Activated CD4-positive, alpha-beta memory T cell treated with anti-CD3 and anti-CD28 coated beads for 36 hours (primary cell): ENCODE results near the gene MCF2L. TPM values are rescaled to one million over a fixed set of nuclear protein-coding genes. Genes with fewer than 3 reads are reported as not detected.

Experiments
- CTCF ChIA-PET: fragments of 350-600 bp; sonication (Branson Sonifier 250); formaldehyde crosslinking; loops from one replicate; lab custom pipeline; 2021; ENCODE audit warnings: antibody characterized with exemption, inconsistent platforms; lab: Charles Lee
- POLR2A ChIA-PET: fragments of 350-600 bp; sonication (Branson Sonifier 250); formaldehyde crosslinking; loops from one replicate; lab custom pipeline; 2021; ENCODE audit warnings: antibody characterized with exemption; lab: Charles Lee
- DNase-seq: peaks from one replicate; pipeline ENCODE4 v3.0.0-alpha.2; 2020
- H3K27ac Mint-ChIP-seq: one replicate; pipeline ENCODE4 v1.8.0; 2021; ENCODE audit warnings: mixed read lengths
- H3K27me3 Mint-ChIP-seq: one replicate; pipeline ENCODE4 v1.8.0; 2021; ENCODE audit warnings: mixed read lengths
- H3K36me3 Mint-ChIP-seq: one replicate; pipeline ENCODE4 v1.8.0; 2021; ENCODE audit warnings: mixed read lengths
- H3K4me1 Mint-ChIP-seq: one replicate; pipeline ENCODE4 v1.8.0; 2021; ENCODE audit warnings: low read depth, mixed read lengths
- H3K4me3 Mint-ChIP-seq: one replicate; pipeline ENCODE4 v1.8.0; 2021; ENCODE audit warnings: mild to moderate bottlenecking, mixed read lengths
- H3K9me3 Mint-ChIP-seq: one replicate; pipeline ENCODE4 v1.8.0; 2021; ENCODE audit warnings: mixed read lengths
- intact Hi-C: fragments of 100-400 bp; cut with micrococcal nuclease; formaldehyde crosslinking; loops from one replicate; pipeline ENCODE4 v1.15.1; 2023
- total RNA-seq, 2 experiments: library from RNA; stranded (reverse); gene quantifications; one replicate each; pipeline ENCODE4 v1.2.3, GENCODE V29; 2021

Gene MCF2L
- total RNA-seq, 2 experiments from 2014 or later, result 7.1 to 8.0 TPM

DNA sequence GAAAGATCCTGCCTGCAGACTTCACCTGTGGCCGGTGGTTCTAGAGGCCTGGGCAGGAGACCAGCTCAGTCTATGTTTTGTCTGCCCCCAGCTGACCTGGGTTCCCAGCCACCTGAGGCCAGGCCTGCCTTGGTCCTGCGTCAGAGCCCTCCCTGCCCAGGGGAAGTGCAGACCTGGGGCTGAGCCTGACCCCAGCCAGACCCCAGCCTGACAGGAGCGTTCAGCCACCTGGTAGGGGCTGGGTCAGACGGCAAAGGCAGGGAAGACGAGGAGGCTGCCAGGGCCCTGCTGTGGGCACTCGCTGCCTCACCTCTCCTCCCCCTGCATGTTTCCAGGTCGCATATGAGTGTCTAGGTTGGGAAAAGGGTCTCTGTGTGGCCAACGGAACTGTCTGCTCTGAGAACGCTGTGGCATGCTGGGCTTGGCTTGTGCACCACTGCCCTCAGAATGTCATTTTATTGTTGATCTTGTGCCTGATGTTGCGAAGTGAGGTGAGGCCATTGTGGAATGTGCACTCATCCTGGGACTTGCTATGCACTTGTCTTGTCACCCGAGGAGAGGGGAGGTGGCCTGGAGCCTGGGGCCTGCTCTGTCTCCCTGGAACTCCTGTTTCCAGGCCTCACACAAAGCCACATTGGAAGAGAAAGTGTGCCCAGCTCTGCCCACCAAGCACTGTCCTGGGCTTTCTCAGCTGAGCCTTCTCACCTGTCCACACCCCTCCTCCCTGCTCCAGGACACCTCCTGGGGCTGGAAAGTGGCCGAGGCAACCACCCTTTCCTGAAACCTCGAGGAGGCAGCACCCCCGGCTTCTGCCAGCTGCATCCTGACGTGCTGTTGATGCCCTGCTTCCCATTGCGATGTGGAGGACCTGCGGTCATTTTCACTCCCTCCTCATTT, 15.2 kb upstream of the MCF2L start:
- no peaks in the 10 kb centered on the region for H3K4me1 Mint-ChIP-seq
- no peak for DNase-seq
- no peak overlapping the region for H3K4me3 Mint-ChIP-seq
- peaks cover 8% of the 10 kb centered on the region for H3K27me3 Mint-ChIP-seq
- H3K9me3 Mint-ChIP-seq, result no peaks in the 10 kb centered on the region
- intact Hi-C loops, result no loop called here
- ChIA-PET POLR2A (no interaction called here), CTCF (no interaction called here)
- H3K36me3 Mint-ChIP-seq, result no peaks in the 10 kb centered on the region
- no peak overlapping the region for H3K27ac Mint-ChIP-seq

DNA sequence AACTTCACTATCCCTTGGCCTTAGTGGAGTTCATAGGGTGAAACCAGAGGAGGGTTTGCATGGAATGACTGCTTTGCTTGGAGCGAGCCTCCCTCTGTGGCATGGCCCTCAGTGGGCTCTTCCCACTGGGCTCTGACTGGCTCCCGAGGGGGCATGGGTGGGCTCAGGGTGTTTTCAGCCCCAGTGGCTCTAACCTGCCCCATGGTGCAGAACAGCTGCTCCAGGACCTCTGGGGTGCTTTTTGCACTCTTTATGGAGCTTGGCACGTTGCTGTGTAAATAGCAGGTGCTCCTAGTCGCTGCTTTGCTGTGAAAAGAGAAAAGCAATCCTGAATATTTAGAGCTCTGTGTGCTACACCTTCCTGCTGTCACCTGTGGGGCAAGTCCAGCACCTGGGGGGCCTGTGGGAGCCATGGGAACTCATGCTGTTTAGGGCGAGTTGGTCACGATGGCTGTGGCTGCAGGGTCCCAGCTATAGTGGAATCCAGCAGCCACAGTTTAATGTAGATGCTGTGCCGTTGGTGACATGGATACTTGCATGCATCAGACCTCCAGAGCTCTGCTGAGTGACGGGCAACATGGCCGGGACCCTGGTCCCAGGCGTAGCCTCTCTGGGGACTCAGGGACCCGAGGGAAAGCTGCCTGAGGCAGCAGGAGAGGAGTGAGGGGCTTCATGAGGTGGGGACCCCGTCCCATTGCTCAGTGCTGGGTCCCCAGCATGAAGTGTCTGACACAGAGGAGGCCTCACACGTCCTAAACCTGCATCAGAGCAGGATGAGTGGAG, 14.3 kb upstream of the MCF2L start:
- Mint-ChIP-seq H3K27me3 (peaks cover 3% of the 10 kb centered on the region), H3K4me3 (no peak overlapping the region), H3K27ac (no peak overlapping the region), H3K4me1 (no peaks in the 10 kb centered on the region), H3K36me3 (no peaks in the 10 kb centered on the region), H3K9me3 (no peaks in the 10 kb centered on the region)
- POLR2A ChIA-PET, result no interaction called here
- intact Hi-C loops, result no loop called here
- CTCF ChIA-PET, result interaction anchor here (1.0 kb wide), 1 partner anchor 12 kb away, joined by 3 read pairs; no protein-coding TSS in a partner anchor
- no peak for DNase-seq

DNA sequence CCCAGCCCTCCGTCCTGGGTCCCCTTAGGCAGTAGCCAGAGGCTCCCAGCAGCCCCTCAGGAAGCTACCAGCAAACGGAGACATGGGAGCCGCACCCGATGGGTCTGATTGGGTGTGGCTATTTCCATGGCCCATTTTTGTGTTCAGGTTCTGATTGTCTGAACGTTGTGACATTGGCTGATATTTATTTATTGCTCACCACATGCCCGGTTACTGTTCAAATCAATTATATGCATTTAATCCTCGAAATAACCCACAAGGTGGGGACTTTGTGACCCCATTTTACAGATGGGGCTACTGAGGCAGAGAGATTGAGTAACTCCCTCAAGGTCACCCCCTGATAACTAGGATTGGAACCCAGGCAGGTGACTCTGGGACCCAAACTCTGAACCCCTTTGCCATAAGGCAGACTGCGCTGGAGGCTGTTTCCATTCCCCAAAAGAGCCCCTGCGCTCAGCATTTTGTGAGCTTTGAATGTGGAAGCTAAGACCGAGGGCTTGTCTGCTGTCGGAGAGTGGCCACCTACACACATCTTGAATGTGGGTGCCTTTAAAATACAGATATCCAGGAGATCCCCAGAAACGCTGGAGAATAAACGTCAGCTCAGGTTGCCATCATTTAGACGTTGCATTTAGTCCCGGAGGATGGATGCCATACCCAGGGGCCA, 13.6 kb upstream of the MCF2L start:
- Mint-ChIP-seq H3K36me3 (no peaks in the 10 kb centered on the region), H3K4me3 (no peak overlapping the region), H3K9me3 (no peaks in the 10 kb centered on the region), H3K27ac (no peak overlapping the region), H3K4me1 (no peaks in the 10 kb centered on the region), H3K27me3 (peaks cover 3% of the 10 kb centered on the region)
- CTCF ChIA-PET, result interaction anchor here (1.0 kb wide), 1 partner anchor 12 kb away, joined by 3 read pairs; no protein-coding TSS in a partner anchor
- no peak for DNase-seq
- POLR2A ChIA-PET, result no interaction called here
- intact Hi-C loops, result no loop called here

DNA sequence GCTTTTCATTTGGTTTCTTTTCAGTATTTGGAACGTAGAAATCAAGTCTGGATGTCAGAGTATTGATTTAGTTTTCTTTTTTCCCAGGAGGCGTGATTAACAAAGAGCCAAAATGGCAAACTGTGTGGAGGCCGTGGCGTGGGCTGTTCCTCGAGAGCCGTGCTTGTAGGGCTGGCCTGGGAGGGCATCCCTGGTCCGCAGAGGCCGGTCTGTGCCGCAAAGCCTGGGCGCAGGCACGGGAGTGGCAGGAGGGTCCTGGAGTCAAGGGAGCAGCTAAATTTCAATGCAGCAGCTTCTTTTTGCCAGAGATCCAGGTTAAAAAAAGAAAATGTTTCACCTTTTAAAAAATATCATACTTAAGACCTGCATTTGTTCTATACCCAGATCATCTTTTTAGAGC, 13.1 kb upstream of the MCF2L start:
- POLR2A ChIA-PET, result no interaction called here

GRCh38 chr13:112956571-112957294, 12.3 kb upstream of the MCF2L start:
- no peak overlapping the region for H3K4me3 Mint-ChIP-seq
- DNase-seq, result no peak
- ChIA-PET POLR2A (interaction anchor here (0.6 kb wide), 1 partner anchor 214 kb away, joined by 3 read pairs; no protein-coding TSS in a partner anchor), CTCF (no interaction called here)
- no peak overlapping the region for H3K27ac Mint-ChIP-seq
- intact Hi-C loops, result no loop called here
- no peaks in the 10 kb centered on the region for H3K4me1 Mint-ChIP-seq
- H3K27me3 Mint-ChIP-seq, result no peaks in the 10 kb centered on the region
- H3K9me3 Mint-ChIP-seq, result no peaks in the 10 kb centered on the region
- no peaks in the 10 kb centered on the region for H3K36me3 Mint-ChIP-seq

More for the DNA sequence above, 13.1 kb upstream of the MCF2L start:
- intact Hi-C loops, result no loop called here
- peaks cover under 1% of the 10 kb centered on the region for H3K27me3 Mint-ChIP-seq
- no peaks in the 10 kb centered on the region for H3K9me3 Mint-ChIP-seq
- CTCF ChIA-PET, result no interaction called here
- H3K36me3 Mint-ChIP-seq, result no peaks in the 10 kb centered on the region
- no peaks in the 10 kb centered on the region for H3K4me1 Mint-ChIP-seq
- H3K27ac Mint-ChIP-seq, result no peak overlapping the region
- no peak overlapping the region for H3K4me3 Mint-ChIP-seq
- DNase-seq, result no peak

DNA sequence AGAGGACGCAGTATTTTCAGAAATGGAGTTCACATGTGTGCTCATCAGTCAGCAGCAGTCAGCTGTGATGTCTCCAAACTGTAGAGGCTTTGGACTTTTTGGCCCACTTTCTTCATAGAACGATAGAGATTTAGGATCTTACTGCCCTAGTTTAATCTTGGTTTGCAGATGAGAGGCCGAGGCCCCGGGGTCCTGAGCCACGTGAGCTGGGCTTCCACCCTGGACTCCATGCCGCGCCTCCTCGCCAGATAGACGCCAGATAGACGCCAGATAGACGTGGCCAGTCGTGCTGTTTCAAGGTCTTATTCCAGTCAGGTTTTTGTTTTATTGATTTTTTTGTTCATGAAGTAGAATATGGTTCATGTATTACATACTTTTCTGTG, 11.7 kb upstream of the MCF2L start:
- no peak for DNase-seq
- Mint-ChIP-seq H3K27ac (no peak overlapping the region), H3K4me3 (no peak overlapping the region), H3K27me3 (no peaks in the 10 kb centered on the region), H3K9me3 (no peaks in the 10 kb centered on the region), H3K36me3 (no peaks in the 10 kb centered on the region), H3K4me1 (no peaks in the 10 kb centered on the region)
- ChIA-PET CTCF (interaction anchor here (1.0 kb wide), 1 partner anchor 14 kb away, joined by 4 read pairs; no protein-coding TSS in a partner anchor), POLR2A (interaction anchor here (0.6 kb wide), 1 partner anchor 214 kb away, joined by 3 read pairs; no protein-coding TSS in a partner anchor)
- intact Hi-C loops, result no loop called here

DNA sequence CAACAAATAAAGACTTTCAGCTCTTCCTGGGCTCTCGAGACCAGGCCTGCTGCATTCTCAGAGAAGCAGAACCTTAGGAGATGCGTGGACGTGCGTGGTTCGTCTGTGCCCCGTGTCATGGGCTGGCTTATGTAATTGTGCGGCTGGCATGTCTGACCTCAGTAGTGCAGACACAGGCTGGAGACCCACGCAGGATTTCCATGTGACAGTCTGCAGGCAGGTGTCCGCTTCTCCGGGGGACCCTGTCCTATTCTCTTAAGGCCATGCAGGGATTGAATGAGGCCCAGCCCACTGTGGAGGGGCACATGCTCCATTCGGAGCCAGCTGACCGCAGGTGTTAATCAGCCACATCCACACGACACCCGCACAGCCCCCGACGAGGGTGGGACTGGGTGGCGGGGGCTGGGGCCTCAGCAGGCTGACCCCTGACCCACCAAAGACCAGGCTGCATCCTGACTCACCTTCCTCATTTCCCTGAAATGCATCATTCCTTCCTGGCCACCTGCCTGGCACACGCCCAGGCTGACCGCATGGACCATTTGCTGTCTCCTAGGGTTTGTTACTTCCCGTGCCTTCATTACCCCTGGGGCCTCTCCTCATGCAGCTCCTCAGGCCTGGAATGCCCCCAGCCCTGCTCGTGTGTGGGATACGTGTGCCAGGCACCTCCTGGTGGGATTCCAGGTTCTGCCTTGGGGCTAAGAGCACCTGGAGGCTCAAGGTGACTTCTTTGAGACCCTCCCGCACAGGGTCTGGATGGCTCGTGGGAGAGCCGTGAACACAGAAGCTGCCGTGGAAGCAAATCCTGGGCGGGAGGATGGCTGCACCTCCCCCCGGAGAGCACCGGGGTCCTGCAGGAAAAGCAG, 10.7 kb upstream of the MCF2L start:
- Mint-ChIP-seq H3K9me3 (no peaks in the 10 kb centered on the region), H3K36me3 (no peaks in the 10 kb centered on the region), H3K27ac (no peak overlapping the region), H3K4me1 (no peaks in the 10 kb centered on the region), H3K4me3 (no peak overlapping the region), H3K27me3 (no peaks in the 10 kb centered on the region)
- ChIA-PET CTCF (interaction anchor here (1.0 kb wide), 1 partner anchor 15 kb away, joined by 4 read pairs; no protein-coding TSS in a partner anchor), POLR2A (no interaction called here)
- DNase-seq, result no peak
- intact Hi-C loops, result no loop called here

- ChIA-PET CTCF (no interaction called here), POLR2A (no interaction called here)
- intact Hi-C loops, result no loop called here
- Mint-ChIP-seq H3K27ac (no peak overlapping the region), H3K4me1 (no peaks in the 10 kb centered on the region), H3K27me3 (no peaks in the 10 kb centered on the region), H3K4me3 (no peak overlapping the region), H3K36me3 (no peaks in the 10 kb centered on the region), H3K9me3 (no peaks in the 10 kb centered on the region)
- no peak for DNase-seq
Observed at GRCh38 chr13:112959206-112959605, 9.8 kb upstream of the MCF2L start.

DNA sequence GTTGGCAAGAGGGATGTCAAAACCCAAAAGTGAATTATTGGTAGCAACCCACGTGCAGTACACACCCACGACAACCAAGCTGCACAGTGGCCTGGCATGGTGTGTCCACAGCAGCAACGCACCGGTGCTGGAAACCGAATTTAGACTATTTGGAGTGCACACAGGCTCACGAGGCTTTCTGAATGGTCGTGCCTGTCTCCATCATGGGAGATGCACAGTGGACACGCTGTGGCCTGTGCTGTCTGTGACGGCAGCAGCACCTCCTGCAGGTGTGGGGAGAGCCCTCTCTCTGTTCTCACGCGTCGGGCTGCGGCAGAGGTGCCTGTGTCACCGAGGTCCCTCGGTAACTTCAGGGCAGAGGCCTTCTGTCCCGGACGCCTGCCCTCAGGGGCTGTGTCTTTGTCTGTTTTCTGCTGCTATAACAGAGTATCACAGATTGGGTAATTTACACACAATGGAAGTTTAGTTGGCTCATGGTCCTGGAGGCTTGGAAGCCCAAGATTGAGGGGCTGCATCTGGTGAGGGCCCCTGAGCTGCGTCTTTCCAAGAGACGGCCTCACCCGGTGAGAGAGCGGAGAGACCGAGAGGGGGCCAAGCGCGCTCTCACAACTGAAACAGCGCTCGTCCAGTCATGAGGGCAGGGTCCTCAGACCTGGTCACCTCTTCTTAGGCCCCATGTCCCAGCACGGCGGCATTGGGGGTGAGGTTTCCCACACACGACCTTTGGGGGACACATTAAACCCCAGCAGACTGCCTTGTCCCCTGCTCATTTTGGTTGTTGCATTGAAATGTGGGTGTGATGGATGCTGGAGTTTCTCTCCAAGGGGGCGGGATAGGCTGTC, 9.1 kb upstream of the MCF2L start:
- H3K9me3 Mint-ChIP-seq, result no peaks in the 10 kb centered on the region
- no peak for DNase-seq
- no peak overlapping the region for H3K4me3 Mint-ChIP-seq
- no peaks in the 10 kb centered on the region for H3K27me3 Mint-ChIP-seq
- no peak overlapping the region for H3K27ac Mint-ChIP-seq
- no peaks in the 10 kb centered on the region for H3K36me3 Mint-ChIP-seq
- ChIA-PET CTCF (no interaction called here), POLR2A (no interaction called here)
- H3K4me1 Mint-ChIP-seq, result no peaks in the 10 kb centered on the region
- intact Hi-C loops, result loop anchor here (10.0 kb wide), 1 partner anchor 195 kb away; the partner anchor contains the start of gene PROZ

DNA sequence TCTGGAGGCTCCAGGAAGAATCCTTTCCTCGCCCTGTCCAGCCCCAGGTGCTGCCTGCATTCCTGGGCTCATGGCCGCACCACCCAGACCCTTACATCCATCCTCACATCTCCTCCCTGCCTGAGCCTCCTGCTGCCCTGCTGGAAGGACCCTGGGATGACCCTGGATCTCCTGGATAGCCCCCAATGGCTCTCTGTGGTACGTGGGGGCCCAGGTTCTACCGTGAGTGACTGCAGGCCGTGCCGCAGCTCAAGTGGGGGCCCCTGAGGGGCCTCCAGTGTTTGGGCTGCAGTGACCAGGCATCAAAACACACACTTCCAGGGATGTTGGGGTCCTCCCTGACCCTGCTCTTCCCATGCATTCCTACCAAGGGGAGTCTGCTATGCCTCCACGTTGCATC, 8.3 kb upstream of the MCF2L start:
- no peak overlapping the region for H3K4me3 Mint-ChIP-seq
- POLR2A ChIA-PET, result no interaction called here
- intact Hi-C loops, result loop anchor here (10.0 kb wide), 1 partner anchor 194 kb away; the partner anchor contains the start of gene PROZ

More for the DNA sequence above, 8.3 kb upstream of the MCF2L start:
- DNase-seq, result no peak
- Mint-ChIP-seq H3K9me3 (no peaks in the 10 kb centered on the region), H3K27ac (no peak overlapping the region), H3K36me3 (no peaks in the 10 kb centered on the region), H3K4me1 (no peaks in the 10 kb centered on the region), H3K27me3 (no peaks in the 10 kb centered on the region)
- CTCF ChIA-PET, result no interaction called here
